HT-29 (cell line): ENCODE data around the gene NR0B2. TPM values are rescaled to one million over a fixed set of nuclear protein-coding genes. Genes with fewer than 3 reads are reported as not detected.

Experiments
- DNase-seq: peaks from one replicate; pipeline ENCODE4 v3.0.0-alpha.2; 2015; ENCODE audit warnings: low spot score
- total RNA-seq: library from RNA; depleted of rRNA; stranded (reverse); fragments of >200 nt; shearing (Covaris generic); gene quantifications from 2 replicates; pipeline ENCODE4 v1.2.3, GENCODE V29; 2014

NR0B2 gene
- total RNA-seq, 1 experiment from 2014 or later: 17.6 TPM

GRCh38 chr1:26938004-26938658 lies 24.4 kb upstream of the NR0B2 start:
- DNase-seq: no peak

- DNase-seq: no peak
Measured at GRCh38 chr1:26936823-26937222, 23.0 kb upstream of the NR0B2 start.

DNA sequence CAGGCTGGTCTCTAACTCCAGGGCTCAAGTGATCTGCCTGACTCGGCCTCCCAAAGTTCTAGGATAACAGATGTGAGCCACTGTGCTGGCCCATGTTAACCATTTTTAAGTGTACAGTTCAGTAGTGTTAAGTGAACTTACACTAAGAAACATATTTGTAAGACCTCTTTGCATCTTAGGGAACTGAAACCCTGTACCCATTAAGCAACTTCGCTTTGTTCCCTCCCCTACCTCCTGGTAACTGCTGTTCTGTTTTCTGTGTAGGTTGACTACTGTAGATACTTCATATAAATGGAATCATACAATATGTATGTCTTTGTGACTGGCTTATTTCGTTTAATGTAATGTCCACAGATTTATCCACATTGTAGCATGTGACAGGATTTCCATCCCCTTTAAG lies 18.8 kb upstream of the NR0B2 start:
- no peak for DNase-seq

DNA sequence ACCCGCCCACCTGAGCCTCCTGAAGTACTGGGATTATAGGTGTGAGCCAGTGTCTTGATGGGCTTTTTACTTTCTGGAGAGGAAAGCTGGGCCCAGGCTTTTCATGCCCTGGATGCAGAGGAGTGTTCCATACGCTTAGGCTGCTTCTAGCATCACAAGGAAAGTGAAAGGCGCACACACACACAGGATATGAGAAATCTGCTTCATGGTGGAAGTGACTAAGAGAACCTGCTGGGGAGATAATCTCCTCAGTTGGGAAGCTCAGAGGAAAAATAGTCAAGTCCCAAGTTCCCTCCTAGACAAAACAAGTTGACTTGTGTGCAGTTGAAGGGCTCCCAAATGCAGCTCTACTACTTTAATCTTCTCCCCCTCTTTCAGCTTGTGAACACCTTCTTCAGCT lies 9.9 kb upstream of the NR0B2 start:
- no peak for DNase-seq

DNA sequence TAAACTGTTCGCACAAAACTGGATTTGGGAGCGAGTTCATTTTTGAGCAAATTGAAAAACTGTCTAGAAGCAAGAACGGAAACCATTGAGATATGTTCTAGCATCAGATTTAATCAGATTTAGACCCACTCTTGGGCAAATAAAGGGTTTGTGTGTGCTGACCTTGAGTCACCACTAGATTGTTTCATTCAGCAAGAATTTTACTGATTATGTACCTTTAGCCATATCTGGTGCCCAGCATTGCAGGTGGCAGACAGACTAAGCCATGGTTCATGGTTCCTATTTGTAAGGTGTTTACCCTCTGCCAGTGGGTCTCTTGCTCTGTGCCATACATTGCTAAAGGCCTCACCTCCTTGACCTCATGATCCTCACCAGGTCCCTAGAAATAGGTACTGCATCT lies 9.1 kb upstream of the NR0B2 start:
- DNase-seq: no peak

DNA sequence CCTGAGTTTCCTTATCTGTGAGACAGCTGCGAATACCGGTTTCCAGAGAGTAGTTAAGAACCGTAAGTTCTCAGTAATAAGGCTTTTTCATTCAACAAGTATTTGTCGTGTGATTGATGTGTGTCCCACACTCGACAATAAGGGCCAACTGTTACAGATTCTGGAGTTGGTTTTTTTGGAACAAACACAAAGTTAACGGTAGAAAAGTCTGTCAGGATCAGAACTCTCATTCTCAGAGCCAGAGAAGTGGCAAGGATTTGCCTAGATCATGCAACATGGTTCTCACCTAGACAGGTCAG lies 8.6 kb upstream of the NR0B2 start:
- no peak for DNase-seq

- DNase-seq: peak; percentile 99
Measured at GRCh38 chr1:26921540-26922430, 8.0 kb upstream of the NR0B2 start, which contains the start of gene NUDC. Gene NUDC (plus strand): TSS chr1:26921743. CDS start chr1:26921849, 106 bp downstream.

- DNase-seq: no peak
Measured at GRCh38 chr1:26921126-26921539, 7.4 kb upstream of the NR0B2 start.

DNA sequence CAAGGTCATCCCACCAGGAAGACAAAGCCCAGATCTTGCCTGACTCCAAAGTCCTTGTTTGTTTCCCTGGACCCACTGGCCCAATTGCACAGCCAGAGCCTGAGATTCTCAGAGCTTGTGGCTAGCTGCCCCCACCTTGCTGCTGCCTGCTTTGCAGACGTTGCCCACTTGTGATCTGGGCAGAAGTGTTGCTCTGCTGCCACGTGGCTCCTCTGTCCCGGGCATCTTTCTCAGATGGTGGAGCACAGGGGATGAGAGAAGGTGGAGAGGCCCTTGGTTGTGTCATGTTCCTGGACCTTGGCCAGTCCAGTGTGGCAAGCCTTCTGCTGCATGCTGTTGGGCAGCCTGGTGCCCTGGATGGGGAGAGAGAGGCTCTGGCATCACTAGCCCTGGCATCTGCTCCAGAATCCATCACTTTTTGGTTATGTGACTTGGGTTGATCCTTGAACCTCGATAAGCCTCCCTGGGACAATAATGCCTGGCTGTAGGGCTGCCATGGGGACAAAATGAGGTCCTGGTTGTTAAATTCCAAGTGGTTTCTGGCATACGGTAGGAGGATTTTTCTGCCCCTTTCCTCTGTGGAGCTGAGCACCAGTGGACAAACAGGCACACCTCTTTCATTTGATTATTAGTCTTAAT lies 1.5 kb upstream of the NR0B2 start:
- no peak for DNase-seq

DNA sequence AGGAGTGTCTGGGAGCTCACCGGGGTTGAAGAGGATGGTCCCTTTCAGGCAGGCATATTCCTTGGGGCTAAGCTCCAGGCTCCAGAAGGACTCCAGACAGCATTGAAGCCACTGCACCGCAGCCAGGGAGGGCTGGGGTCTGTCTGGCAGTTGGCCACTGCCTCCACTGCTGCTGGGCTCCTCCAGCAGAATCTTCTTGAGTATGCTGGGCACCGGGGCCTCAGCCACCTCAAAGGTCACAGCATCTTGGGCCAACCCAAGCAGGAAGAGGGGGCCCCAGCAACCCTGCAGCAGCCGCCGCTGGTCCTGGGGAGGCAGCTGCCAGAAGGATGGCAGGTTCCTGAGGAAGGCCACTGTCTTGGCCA lies 404 bp downstream of the NR0B2 start:
- no peak for DNase-seq

- no peak for DNase-seq
Measured at GRCh38 chr1:26912147-26912490, 1.7 kb downstream of the NR0B2 start.

- no peak for DNase-seq
Measured at GRCh38 chr1:26911399-26912146, 2.2 kb downstream of the NR0B2 start.

DNA sequence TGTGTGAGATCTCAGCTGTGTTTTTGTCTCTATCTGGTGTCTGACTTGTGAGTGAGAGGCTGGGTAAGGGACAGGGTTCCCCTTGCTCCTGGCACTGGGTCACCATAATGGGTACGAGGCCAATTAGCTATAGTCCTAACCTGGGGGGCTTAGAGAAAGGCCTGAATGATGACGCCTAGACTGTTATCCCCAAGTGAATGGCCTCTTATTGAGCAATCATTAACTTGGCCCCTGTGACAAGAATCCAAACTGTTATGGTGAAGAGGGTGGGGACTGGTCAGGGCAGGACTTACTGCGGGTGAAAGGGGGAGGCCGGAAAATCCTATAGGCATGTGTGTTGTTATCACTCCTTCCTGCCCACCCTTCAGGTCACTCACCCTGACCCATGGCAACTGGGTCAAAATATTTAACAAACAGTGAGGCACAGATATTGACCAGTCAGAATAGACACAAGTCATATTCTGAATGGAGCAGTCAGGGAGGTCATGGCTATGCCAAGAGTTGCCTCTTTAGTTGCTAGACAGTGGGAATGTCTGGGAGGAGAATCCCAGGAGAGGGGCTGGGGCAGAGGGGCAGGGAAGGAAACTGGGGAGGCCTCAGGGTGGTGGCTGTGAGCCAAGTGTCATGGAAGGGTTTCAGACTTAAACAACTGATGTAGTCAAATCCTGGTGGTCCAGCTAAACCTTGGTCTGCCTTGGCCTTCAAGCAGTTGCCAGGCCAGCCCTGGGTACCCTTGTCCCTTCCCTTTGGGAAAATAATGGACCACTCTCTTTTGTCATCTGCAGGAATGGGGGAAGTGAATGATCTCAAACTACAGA lies 3.2 kb downstream of the NR0B2 start:
- DNase-seq: peak; percentile 85

DNA sequence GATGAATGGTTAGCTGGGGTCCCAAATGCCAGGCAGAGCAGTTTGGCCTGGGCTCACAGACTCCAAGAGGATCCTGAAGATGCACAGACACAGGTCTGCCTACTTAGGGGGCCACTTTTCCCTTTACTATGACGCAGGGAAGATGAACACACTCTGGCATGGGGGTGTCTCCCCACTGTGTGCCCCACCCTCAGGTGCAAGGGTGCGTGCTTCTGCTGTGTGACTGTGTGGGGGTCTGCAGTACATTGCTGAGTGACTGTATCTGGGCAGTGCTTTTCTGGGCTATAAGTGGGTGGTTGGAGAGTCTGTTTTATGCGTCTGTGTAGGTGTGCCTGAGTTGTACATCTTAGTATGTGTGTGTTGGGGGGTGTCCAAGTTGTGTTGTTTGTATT lies 3.8 kb downstream of the NR0B2 start:
- no peak for DNase-seq

GRCh38 chr1:26907071-26907917 lies 6.5 kb downstream of the NR0B2 start:
- peak; percentile 86 for DNase-seq

GRCh38 chr1:26900815-26901511 lies 12.8 kb downstream of the NR0B2 start:
- DNase-seq: no peak

DNA sequence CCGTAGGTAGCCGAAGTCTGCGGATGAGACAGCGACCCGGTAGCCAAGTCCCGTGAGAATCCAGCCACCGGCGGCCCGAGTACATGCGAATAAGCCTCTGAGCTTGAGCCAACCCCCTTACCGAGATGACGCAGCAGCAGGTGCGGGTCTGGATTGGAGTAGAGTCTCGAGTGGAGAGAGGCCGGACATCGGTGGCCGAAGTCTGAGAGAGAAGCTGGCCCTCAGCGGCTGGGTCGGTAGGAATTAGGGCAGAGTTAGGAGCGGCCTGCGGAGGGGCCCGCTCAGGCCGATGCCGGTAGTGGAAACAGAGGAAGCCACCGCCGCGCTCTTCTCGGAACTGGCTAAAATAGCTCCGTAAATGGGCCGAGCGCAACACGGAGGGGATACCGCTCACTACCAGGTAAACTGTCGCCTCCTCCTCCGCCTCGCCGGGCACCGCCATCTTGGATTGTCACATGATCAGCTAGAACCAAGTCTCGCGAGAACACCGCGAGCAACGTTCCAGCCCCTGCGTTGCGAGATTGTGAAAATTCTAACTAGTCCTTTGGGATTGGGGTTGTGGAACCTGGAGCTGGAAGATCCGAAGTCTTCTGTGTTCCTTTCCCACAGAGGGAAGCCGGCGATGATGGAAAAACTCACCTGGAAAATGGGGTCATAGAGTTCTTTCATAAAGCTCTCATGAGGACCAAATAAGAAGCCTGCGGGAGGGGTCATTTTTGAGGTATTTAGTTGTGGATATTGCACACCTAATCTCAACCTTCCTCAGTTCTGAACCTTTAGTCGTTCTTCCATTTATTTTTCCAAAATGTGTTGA lies 13.6 kb downstream of the NR0B2 start, which contains the start of gene GPATCH3:
GPATCH3 (minus strand) TSS at position 467 of the 814 bp plus-strand sequence; CDS start at position 442, 25 bp downstream.
- DNase-seq: peak; percentile 97

DNA sequence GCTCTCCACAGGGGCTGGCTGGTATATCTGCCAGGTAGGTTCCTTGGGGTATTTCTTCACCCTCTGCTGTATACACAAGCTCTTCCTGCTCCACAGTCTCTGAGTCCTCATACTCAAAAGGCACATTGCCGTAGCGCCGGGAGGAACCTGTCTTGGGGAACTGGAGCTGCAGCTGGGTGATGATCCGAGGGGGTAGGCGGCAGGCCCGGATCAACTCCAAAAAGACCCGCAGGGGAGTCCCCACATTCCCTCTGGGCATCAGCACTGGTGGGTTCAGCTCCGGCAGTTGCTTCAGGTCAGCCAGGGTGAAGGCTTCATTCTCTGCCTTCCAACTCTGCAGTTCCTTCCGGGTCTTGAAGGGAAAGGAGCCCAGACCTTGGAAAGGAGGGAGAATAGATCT lies 16.4 kb downstream of the NR0B2 start:
- DNase-seq: no peak

GRCh38 chr1:26894263-26894662 lies 19.5 kb downstream of the NR0B2 start:
- DNase-seq: no peak
